Measurements from ENCODE around the gene RPS2. TPM values are rescaled to one million over a fixed set of nuclear protein-coding genes. Genes with fewer than 3 reads are reported as not detected.

The RPS2 gene
- total RNA-seq, 2 experiments from 2014 or later, result 2,461 to 3,120 TPM

DNA sequence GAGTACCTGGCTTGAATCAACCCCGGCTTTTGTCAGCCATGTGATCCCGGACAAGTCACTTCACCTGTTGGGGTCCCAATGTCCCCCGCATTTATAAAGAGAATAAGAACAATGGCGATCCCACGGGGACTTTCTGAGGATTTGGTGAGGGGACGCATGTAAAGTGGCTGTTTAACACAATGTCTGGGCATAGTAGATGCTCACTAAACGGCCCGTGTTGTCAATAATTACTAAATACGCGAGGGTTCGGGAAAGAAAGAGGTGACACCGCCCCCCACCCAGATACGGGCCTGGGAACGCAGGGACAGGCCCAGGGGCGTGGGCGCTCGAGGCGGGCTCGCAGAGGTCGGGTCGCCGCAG lies 26.9 kb upstream of the RPS2 start:
- H3K4me2 ChIP-seq (ENCODE audit: low read length), result peak overlapping the region; percentile 80

DNA sequence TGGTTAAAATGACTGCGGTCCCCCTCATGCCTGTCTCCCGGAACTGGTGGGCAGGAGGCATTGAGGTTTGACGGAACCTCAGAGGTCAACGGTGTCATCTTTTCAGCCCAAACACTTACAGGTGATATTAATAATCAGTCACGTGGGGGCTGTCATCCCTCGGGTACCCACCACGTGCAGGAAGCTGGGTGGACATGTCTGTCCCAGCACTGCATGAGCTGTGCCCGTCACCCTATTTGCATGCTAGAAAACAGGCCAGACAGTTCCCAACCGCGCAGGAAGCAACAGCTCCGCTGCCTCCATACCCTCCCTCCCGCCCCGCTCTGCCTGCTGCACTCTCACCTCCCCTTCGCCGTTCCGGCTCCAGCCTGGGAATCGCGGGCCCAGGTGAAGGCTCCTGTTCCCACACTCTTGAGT lies 26.5 kb upstream of the RPS2 start:
- DNase-seq (ENCODE audit: low spot score), result peak; percentile 79
- Histone ChIP-seq H2AFZ (ENCODE audit: low read length) (peak overlapping the region; percentile 22; the same call in 1 of the 2 replicates), H3K4me1 (ENCODE audit: insufficient read depth, low read length, poor library complexity, severe bottlenecking) (peaks cover 36% of the 10 kb centered on the region), H3K9me2 (ENCODE audit: insufficient read depth, low read length) (no peaks in the 10 kb centered on the region), H3K36me3 (ENCODE audit: insufficient read depth, low read length) (peaks cover 14% of the 10 kb centered on the region), H3K27ac (ENCODE audit: low read depth, low read length, poor library complexity, severe bottlenecking) (peak overlapping the region; percentile 50), H3K79me2 (ENCODE audit: insufficient read depth, low read depth, low read length) (no peaks in the 10 kb centered on the region), H3K9me3 (ENCODE audit: low read length) (no peaks in the 10 kb centered on the region), H3K4me2 (ENCODE audit: low read length) (peak overlapping the region; percentile 80), H4K20me1 (ENCODE audit: insufficient read depth, low read length) (no peaks in the 10 kb centered on the region), H3K4me3 (ENCODE audit: low read depth, low read length, poor library complexity, severe bottlenecking) (peak overlapping the region; percentile 68)
- BruUV-seq (replicated peaks), result no TSS peak
- ChIA-PET CTCF (ENCODE audit: unreplicated experiment) (no interaction called here), POLR2A (interaction anchor here (0.6 to 1.0 kb wide), 2 partner anchors 10 to 19 kb away, joined by 3 read pairs; partner anchors contain the start of genes NOXO1 and TBL3)
- intact Hi-C loops (cut with micrococcal nuclease; ENCODE audit: unreplicated experiment), result no loop called here
- TF ChIP-seq EZH2phosphoT487 (IDR thresholded peaks at IDR 0.05; ENCODE audit: borderline replicate concordance, low read depth, low read length), result no peak
- TF ChIP-seq, protein P1, sequence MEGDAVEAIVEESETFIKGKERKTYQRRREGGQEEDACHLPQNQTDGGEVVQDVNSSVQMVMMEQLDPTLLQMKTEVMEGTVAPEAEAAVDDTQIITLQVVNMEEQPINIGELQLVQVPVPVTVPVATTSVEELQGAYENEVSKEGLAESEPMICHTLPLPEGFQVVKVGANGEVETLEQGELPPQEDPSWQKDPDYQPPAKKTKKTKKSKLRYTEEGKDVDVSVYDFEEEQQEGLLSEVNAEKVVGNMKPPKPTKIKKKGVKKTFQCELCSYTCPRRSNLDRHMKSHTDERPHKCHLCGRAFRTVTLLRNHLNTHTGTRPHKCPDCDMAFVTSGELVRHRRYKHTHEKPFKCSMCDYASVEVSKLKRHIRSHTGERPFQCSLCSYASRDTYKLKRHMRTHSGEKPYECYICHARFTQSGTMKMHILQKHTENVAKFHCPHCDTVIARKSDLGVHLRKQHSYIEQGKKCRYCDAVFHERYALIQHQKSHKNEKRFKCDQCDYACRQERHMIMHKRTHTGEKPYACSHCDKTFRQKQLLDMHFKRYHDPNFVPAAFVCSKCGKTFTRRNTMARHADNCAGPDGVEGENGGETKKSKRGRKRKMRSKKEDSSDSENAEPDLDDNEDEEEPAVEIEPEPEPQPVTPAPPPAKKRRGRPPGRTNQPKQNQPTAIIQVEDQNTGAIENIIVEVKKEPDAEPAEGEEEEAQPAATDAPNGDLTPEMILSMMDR (conservative IDR thresholded peaks at IDR 0.05; ENCODE audit: low read length), result no peak

More for the DNA sequence above, 26.9 kb upstream of the RPS2 start:
- TF ChIP-seq, protein P1 (conservative IDR thresholded peaks at IDR 0.05; ENCODE audit: low read length), result no peak
- no peak for TF ChIP-seq EZH2phosphoT487 (IDR thresholded peaks at IDR 0.05; ENCODE audit: borderline replicate concordance, low read depth, low read length)
- H3K9me3 ChIP-seq (ENCODE audit: low read length), result no peaks in the 10 kb centered on the region
- peak overlapping the region; percentile 3; the same call in 1 of the 2 replicates for H2AFZ ChIP-seq (ENCODE audit: low read length)
- DNase-seq (ENCODE audit: low spot score), result peak; percentile 25
- intact Hi-C loops (cut with micrococcal nuclease; ENCODE audit: unreplicated experiment), result no loop called here
- no peaks in the 10 kb centered on the region for H4K20me1 ChIP-seq (ENCODE audit: insufficient read depth, low read length)
- peak overlapping the region; percentile 50 for H3K27ac ChIP-seq (ENCODE audit: low read depth, low read length, poor library complexity, severe bottlenecking)
- H3K36me3 ChIP-seq (ENCODE audit: insufficient read depth, low read length), result peaks cover 12% of the 10 kb centered on the region
- H3K4me1 ChIP-seq (ENCODE audit: insufficient read depth, low read length, poor library complexity, severe bottlenecking), result peaks cover 36% of the 10 kb centered on the region
- H3K4me3 ChIP-seq (ENCODE audit: low read depth, low read length, poor library complexity, severe bottlenecking), result peak overlapping the region; percentile 68
- ChIA-PET POLR2A (interaction anchor here (0.9 to 1.0 kb wide), 2 partner anchors 20 to 56 kb away, joined by 3 to 4 read pairs; partner anchors contain the start of genes NTHL1, TBL3 and TSC2), CTCF (ENCODE audit: unreplicated experiment) (interaction anchor here (0.6 kb wide), 1 partner anchor 145 kb away, joined by 3 read pairs; no protein-coding TSS in a partner anchor)
- BruUV-seq (replicated peaks), result TSS peak; percentile 79
- H3K79me2 ChIP-seq (ENCODE audit: insufficient read depth, low read depth, low read length), result no peaks in the 10 kb centered on the region
- no peaks in the 10 kb centered on the region for H3K9me2 ChIP-seq (ENCODE audit: insufficient read depth, low read length)

All from OCI-LY7 (cell line).